RPMI8226 (cell line): ENCODE results near the gene NIPSNAP3A.

Source experiments
- DNase-seq: peaks from one replicate; pipeline ENCODE4 v3.0.0-alpha.2; 2015

NIPSNAP3A gene

GRCh38 chr9:104774831-104775573, 27.5 kb downstream of the NIPSNAP3A start:
- peak; percentile 53 for DNase-seq

DNA sequence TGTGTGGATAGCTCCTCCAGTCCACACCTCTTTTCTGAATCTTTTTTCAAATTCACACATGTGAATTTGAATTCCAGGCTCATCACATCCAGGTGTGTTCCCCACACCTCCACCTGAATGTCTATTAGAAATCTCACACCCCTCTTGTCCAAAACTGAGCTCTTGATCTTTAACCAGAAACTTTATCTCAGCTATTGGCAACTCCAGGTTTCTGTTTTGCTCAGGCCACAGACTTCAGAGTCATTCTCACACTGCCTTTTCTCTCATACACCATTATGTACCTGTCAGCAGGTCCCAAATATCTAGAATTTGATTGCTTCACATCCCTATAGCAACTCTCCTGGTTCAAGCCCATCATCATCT, 28.1 kb downstream of the NIPSNAP3A start:
- no peak for DNase-seq

GRCh38 chr9:104775976-104776375, 28.5 kb downstream of the NIPSNAP3A start:
- DNase-seq = no peak

GRCh38 chr9:104776797-104777196, 29.3 kb downstream of the NIPSNAP3A start:
- DNase-seq = no peak

DNA sequence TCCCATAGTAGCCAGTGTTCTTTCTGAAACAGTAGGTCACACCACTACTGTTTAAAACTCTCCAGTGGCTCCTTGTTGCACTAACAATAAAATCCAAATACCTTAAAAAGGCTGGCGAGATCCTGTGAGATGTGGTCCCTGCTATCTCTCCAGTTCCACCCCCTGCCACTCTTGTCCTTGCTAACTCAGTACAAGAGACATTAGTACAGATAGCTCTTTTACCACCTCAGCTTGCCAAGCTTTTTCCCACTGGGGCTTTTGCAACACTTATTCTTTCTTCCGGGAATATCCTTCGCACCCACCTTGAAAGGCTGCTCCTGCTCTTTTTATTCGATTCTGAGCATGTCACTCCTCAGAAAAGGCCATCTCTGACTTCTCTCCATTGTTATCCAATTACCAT, 31.3 kb downstream of the NIPSNAP3A start:
- no peak for DNase-seq

- no peak for DNase-seq
These were observed 31.9 kb downstream of the NIPSNAP3A start for GRCh38 chr9:104779334-104779733.

DNA sequence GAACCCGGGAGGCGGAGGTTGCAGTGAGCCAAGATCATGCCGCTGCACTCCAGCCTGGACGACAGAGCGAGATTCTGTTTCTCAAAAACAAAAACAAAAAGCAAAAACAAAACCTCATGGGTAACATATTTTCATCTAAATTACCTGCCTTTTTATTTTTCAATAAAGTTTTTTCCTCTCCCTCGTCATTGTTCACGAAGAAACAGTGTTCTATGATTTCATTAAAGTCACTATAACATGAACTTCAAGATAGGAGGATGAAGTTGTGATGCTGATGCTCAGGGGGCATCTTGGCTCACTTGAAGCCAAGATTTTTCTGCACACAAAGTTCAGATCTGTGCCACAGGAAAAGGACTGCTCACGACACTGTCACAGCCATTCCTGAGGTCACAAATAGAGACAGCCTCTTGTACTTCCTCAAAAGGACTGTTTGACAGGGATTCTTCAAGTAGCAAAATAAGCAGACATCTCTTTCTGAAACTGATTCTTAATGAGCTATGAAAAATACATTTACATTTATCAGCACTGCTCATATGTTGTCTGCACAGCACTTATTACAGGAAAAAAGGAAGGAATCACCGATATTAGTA, 32.6 kb downstream of the NIPSNAP3A start:
- peak; percentile 19 for DNase-seq

DNA sequence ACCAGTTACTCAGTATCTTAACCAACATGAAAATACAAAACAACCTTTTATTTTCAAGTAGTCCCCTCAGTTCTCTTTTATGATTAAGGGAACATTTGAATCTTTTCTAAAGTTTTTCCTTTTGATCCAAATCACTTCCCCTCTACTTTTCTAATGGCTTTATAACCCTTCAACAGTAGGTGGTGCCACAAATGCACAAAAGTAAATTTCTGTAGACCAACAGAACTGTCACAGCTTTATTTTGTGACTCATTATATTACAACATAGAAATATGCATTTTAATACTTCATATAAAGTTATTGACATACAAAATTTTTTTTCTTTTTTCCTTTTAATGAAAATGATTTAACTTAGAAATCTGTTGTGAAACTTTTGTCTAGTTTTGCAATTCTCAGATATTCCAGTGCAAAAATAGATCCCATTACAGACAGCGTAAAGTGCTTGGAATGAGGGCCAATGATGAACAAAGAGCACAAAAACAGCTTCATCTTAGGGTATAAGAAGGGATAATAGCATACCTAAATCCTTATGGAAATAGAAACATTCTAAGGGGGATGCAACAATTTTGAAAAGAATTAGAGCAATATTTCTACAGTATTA, 33.4 kb downstream of the NIPSNAP3A start:
- DNase-seq = peak; percentile 25

DNA sequence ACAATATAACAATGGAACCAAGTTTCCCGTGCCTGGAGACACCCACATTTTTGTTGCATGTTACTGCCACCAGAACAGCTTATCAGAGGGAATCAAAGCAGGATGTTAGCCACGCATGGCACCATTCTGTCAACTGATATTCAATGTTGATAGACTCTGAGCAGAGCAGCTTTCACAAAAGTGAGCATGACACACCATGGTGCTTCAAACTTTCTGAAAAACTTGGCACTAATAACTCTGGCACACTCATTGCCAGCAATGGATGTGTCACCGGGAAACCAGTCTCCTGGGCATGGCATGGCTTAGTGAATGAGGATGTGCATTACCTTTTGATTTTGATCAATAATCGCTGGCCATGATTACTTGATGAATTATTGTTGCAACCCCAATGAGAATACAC, 36.1 kb downstream of the NIPSNAP3A start:
- DNase-seq = no peak

DNA sequence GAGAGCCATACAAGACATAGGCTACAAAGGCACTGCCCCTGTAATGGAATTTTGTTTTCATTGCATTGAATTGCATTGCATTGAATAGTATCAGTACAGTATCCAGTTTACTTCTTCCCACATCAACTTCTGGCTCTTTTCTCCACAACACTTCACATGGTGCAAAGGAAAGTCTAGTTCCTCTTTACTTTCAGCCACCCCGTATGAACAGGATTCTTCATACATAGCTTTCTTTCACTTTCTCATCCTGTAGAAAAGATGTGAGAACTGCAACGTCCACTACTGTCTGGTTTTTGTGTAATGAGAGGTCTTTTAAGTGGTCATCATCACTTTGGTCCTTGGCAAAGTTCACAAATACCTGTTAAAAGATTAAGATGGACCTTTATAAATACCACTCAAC, 36.6 kb downstream of the NIPSNAP3A start:
- DNase-seq = peak; percentile 12

- DNase-seq = no peak
These were observed 38.8 kb downstream of the NIPSNAP3A start for GRCh38 chr9:104786293-104786692.

DNA sequence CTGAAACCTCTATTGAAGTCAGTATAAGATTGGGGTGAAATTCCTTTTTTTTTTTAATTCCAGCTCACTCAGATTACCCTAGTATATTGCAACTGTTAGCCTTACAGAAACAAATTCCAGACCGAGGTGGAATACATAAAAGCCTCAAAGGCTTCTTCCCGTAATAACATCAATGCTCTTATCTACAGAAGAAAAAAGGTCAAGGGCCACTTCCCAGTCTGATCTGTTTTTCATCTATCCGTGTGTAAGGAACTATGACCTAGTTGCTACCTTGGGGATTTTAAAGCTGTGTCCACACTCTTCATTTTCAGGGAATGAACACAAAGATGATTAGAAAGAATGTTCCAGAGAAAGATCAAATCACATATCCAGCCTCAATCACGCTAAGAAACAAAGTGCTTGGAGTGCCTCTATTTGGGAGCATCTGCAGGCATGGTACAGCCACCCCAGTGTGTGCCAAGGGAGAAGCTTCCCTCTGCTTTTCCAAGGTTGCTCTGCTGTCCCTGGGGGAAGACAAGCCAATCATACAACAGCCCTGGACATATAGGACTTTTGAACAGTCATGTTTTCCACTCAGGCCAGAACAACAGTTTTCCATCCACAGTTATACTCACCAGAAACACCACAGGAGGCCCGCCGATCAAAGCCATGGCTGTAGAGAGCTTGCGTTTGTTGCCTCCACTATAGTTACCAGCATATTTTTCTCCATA, 40.0 kb downstream of the NIPSNAP3A start:
- no peak for DNase-seq

DNA sequence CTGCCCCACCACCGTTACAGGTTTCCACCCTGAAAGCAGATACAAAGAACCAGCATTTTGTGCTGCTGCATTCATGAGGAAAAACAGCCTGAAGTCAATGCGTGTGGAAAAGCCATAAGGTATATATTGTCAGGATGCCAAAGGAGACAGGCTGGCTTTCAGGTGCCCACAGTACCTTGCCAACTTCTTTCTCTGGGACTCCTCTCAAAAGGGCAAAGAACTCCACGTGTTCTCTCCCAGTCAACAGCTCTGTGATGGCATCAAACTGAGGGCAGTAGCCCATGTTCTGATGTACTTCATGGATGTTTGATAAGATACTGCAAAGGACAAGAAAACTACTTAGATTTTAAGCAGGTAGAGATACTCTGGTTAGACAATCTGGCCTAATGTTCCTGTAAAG, 40.8 kb downstream of the NIPSNAP3A start:
- no peak for DNase-seq

DNA sequence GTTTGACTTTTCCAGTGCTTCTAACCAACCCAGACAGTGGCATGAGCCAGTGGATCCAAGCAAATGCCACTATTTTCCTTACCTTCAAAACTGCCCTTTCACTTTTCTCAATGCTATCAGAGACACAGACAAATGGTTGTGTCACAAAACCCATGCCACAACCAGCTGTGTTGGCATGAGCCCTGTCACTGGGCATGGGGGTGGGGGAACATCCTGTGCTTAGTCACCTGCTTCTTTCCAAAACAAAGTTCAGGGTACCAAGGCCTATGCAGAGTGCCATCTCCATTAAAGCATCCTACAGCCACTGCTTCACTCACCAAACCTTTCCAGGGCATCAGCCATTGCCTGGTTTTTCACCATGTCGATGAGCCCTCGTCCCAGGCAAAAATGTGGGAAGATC, 46.6 kb downstream of the NIPSNAP3A start:
- no peak for DNase-seq

DNA sequence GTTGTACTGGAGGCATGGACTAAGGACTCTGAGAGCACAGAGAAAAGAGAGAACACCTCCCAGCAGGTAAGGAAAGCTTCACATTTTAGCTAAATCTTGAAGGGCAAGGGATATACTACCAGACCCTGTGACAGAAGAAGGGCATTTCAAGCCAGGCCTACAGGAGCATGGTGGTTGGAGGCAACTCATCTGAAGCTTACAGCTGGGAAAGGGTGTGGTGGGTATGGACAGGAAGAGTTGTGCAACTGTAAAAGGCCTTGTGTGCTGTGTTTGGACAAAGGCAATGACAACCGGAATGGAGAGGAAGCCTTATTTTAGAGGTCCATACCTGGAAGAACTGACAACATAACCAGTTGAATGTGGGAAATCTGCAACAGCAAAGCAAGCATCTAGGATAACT, 47.6 kb downstream of the NIPSNAP3A start:
- no peak for DNase-seq

DNA sequence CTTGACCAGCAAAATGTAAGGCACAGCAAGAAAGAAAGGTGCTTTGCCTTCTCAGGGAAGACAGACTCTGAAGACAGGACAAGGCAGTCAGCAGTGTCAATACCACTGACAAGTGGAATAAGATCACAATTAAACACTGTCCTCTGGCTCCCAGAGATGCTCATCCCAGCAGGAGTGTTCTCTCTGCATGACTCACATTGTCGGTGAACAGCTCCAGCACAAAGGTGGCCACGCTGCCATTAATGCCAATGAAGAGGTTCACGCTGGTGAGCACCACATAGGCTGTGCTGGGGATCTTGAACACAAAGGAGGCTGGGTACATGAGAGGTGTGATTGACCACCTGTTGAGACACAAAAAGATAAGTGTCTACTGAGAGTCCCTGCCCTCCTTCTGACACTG, 48.4 kb downstream of the NIPSNAP3A start:
- DNase-seq = no peak

- DNase-seq = no peak
These were observed 50.9 kb downstream of the NIPSNAP3A start for GRCh38 chr9:104798209-104798995.

GRCh38 chr9:104800068-104800785, 52.7 kb downstream of the NIPSNAP3A start:
- no peak for DNase-seq

DNA sequence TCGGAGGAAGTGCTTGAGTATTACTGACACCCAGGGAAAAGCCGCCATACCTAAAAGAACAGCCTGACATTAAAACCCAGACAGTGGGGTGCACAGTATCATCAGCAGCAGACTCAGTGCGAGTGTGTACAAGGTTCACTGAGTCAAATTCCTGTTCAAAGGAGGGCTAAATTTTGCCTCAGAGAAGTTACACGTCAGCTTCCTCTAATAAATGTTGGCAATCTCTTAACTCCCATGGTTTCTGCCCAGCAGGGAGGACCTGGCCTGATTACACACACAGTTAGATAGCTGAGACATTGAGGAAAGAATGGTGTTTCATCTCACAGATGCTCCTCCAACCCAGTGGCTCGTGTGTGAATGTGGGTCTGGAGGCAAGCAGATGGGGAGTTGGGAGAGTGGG, 54.6 kb downstream of the NIPSNAP3A start:
- DNase-seq = no peak

DNA sequence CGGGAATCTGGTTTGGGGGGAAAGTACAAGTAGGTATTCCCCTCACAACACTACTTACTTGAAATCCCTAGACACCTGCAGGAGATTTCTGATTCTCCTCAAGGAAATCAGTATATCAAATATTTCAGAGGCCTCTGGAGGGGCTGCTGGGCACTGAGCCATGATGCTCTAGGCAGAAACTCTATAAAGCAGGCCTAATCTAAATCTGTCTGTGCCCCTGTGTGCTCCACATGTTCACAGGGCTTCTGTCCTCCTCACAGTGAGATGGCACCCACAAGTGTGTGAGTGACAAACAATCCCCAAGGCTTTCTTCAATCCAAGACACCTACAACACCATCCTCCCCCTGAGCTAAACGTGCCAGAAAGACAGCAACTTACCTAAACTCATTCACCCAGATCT, 55.4 kb downstream of the NIPSNAP3A start:
- no peak for DNase-seq

GRCh38 chr9:104805441-104805840, 58.0 kb downstream of the NIPSNAP3A start:
- no peak for DNase-seq

DNA sequence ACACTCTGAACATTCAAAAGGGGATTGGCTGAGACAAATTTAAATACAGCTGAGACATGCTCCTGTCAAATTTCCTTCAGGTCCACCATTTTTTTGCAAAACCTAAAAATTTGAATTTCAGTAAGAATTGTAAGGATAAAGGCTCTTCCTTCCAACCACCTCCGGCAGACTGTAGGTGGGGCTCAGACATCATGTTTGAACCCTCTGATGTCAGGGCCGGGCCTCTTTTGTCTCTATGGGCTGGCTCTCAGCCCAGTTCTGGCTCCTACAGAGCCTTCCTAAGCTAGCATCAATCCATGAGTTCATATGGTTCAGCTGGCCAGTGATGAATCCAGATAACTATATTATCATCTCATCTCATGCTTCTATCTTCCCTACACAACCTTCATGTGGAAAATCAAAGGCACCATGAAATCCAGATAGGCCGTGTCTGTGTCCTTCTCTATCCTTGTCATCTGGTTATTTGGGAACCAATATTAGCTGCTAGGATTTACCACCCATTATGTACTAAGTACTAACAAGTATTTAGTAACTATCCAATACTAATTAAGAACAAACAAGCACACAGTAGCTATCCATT, 60.6 kb downstream of the NIPSNAP3A start:
- no peak for DNase-seq
